WERI-Rb-1 (cell line): ENCODE data around the gene PCSK5.

ENCODE experiments used
- DNase-seq: peaks from one replicate; pipeline ENCODE4 v3.0.0-alpha.2; 2020
- H3K27ac ChIP-seq: fragments of 250-450 bp; sonication (Bioruptor Pico); 2 replicates; pipeline ENCODE4 v1.5.1; 2020; ENCODE audit warnings: mild to moderate bottlenecking, moderate library complexity
- H3K27me3 ChIP-seq: fragments of 250-450 bp; sonication (Bioruptor Pico); 2 replicates; pipeline ENCODE4 v1.5.1; 2021; ENCODE audit warnings: mild to moderate bottlenecking, low read depth, moderate library complexity; ENCODE audit not compliant: insufficient read depth, severe bottlenecking
- H3K36me3 ChIP-seq: fragments of 250-450 bp; sonication (Bioruptor Pico); 2 replicates; pipeline ENCODE4 v1.5.1; 2020; ENCODE audit warnings: mild to moderate bottlenecking, moderate library complexity
- H3K4me3 ChIP-seq: 2 replicates; pipeline ENCODE4 v1.5.1; 2011; ENCODE audit warnings: low read depth, mild to moderate bottlenecking, control low read depth, low read length
- H3K9me3 ChIP-seq: fragments of 250-450 bp; sonication (Bioruptor Pico); 2 replicates; pipeline ENCODE4 v1.5.1; 2021; ENCODE audit warnings: mild to moderate bottlenecking, moderate library complexity; ENCODE audit not compliant: severe bottlenecking
- TF ChIP-seq, protein P1 (sequence below): IDR thresholded peaks from 2 replicates; pipeline ENCODE4 v1.5.1; 2011; ENCODE audit warnings: low read depth, mild to moderate bottlenecking, control low read depth, inconsistent platforms, low read length

PCSK5 gene

DNA sequence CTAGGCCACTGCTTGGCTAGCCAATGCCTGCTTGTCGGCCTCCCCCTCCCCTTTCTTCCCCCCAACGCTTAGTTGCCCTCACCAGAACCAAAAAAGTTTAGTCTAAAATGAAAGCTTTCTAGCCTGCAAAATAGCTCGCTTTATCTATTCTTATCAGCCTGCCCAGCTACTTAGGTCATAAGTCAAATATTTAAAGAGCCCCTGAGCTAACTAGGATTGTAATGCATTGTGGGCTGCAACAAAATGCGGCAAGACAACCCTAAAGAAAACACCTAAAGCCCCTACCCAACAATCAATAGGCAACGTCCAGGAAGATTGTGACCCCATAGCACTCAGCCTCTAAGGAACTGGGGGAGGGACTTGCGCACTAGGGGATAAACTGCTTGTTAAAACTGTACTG is 38.6 kb upstream of the PCSK5 start:
- TF ChIP-seq, protein P1, sequence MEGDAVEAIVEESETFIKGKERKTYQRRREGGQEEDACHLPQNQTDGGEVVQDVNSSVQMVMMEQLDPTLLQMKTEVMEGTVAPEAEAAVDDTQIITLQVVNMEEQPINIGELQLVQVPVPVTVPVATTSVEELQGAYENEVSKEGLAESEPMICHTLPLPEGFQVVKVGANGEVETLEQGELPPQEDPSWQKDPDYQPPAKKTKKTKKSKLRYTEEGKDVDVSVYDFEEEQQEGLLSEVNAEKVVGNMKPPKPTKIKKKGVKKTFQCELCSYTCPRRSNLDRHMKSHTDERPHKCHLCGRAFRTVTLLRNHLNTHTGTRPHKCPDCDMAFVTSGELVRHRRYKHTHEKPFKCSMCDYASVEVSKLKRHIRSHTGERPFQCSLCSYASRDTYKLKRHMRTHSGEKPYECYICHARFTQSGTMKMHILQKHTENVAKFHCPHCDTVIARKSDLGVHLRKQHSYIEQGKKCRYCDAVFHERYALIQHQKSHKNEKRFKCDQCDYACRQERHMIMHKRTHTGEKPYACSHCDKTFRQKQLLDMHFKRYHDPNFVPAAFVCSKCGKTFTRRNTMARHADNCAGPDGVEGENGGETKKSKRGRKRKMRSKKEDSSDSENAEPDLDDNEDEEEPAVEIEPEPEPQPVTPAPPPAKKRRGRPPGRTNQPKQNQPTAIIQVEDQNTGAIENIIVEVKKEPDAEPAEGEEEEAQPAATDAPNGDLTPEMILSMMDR: no peak
- Histone ChIP-seq H3K36me3 (no peaks in the 10 kb centered on the region), H3K4me3 (no peak overlapping the region), H3K27ac (no peak overlapping the region), H3K27me3 (no peaks in the 10 kb centered on the region), H3K9me3 (no peaks in the 10 kb centered on the region)
- no peak for DNase-seq

DNA sequence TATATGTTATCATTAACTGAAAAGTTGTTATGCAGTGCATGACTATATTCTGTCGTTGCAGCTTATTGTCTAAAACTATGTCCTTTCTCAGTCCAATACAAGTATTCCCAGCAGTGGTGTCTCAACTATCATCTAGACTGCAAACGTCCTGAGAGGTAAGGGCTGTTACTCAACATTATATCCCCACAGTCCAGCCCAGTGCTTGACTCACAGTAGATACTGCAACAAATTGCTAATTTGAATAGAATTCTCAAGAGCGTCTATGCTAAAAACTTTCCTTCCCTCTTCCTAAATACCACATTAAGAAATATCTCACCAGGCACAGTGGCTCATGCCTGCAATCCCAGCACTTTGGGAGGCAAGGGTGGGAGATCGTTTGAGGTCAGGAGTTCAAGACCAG is 37.7 kb upstream of the PCSK5 start:
- TF ChIP-seq, protein P1: no peak
- no peaks in the 10 kb centered on the region for H3K9me3 ChIP-seq
- H3K27me3 ChIP-seq: no peaks in the 10 kb centered on the region
- no peak overlapping the region for H3K27ac ChIP-seq
- DNase-seq: no peak
- no peak overlapping the region for H3K4me3 ChIP-seq
- H3K36me3 ChIP-seq: no peaks in the 10 kb centered on the region

DNA sequence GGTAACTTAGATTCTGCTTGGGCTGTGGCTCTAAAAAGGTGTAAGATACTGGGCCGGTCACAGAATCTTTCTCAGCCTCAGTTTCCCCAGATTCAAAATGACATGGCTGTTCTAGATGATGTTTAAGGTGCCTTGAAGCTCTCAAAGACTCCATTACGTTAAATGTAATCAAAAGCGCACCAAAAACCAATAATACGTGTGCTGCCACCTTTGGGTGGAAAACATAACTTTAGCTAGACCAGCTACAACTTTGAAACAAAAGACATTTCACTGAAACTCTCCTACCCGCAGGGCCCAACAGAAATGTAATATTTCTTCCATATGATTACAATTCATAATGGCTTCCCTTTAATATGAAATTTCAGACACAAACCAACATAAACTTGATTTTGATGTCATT is 35.0 kb upstream of the PCSK5 start:
- H3K27me3 ChIP-seq: no peaks in the 10 kb centered on the region
- no peaks in the 10 kb centered on the region for H3K36me3 ChIP-seq
- no peak overlapping the region for H3K4me3 ChIP-seq
- no peaks in the 10 kb centered on the region for H3K9me3 ChIP-seq
- peak; percentile 26 for DNase-seq
- TF ChIP-seq, protein P1: peak; percentile 31; the same call in 1 of the 2 replicates
- no peak overlapping the region for H3K27ac ChIP-seq

DNA sequence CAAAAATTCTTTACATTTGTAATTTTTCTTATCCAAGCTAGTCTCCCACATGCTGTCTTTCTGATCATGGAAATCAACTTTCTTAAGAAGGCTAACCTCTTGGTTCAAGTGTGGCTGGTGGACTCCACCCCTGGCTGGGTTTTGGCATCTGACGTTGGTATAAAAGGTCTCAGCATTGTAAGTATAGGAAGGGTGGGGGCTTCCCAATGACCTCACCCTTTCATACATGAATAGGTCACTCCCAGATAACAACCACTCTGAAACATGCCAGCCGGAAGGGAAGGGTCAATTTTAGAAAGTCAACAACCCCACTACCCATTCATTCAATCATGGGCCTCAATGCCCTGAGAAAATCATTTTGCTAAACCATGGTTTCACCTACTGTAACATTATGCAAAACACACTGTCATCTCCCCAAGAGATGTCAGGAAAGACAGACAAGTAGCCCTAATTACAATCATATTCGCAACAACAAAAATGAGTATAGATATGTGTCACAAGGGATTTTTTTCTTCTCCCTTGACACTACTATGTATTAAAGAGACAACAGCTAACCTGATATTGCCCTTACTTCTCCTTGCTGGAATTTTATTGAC is 31.9 kb upstream of the PCSK5 start:
- TF ChIP-seq, protein P1: no peak
- no peaks in the 10 kb centered on the region for H3K36me3 ChIP-seq
- no peak overlapping the region for H3K27ac ChIP-seq
- no peak overlapping the region for H3K4me3 ChIP-seq
- no peaks in the 10 kb centered on the region for H3K27me3 ChIP-seq
- no peaks in the 10 kb centered on the region for H3K9me3 ChIP-seq
- DNase-seq: no peak

DNA sequence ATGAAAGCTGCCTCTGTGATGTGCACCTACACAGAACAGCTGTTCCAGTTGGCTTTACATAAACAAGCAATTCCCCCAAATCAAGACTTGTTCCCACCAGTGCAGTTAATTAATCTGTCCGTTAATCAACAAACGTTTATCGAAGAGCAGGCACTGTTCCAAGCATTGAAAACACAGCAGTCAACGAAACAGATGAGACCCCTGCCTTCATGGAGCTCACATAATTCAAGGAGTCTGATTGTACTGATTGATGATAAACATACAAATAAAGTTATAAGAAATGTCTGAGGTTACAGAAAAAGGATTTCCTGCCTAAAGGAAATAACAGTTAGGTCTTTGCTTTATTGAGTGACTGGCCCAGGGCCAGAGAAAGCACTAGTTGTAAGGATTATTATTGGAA is 26.2 kb upstream of the PCSK5 start:
- H3K36me3 ChIP-seq: no peaks in the 10 kb centered on the region
- no peaks in the 10 kb centered on the region for H3K27me3 ChIP-seq
- H3K4me3 ChIP-seq: no peak overlapping the region

More for the DNA sequence above, 26.2 kb upstream of the PCSK5 start:
- TF ChIP-seq, protein P1: no peak
- Histone ChIP-seq H3K27ac (no peak overlapping the region), H3K9me3 (no peaks in the 10 kb centered on the region)
- DNase-seq: no peak
